Measurements from ENCODE around the gene ARHGEF38. TPM values are rescaled to one million over a fixed set of nuclear protein-coding genes. Genes with fewer than 3 reads are reported as not detected.
A peak's percentile ranks its signal among the peaks of the same experiment; 100 is the strongest.

Gene ARHGEF38
- total RNA-seq, 1 experiment from 2014 or later, result not detected

- Histone ChIP-seq H3K27ac (ENCODE audit: low read depth, low read length, poor library complexity, severe bottlenecking) (no peak overlapping the region), H3K27me3 (replicated peaks; ENCODE audit: insufficient read depth, low read depth, low read length, poor library complexity) (no peaks in the 10 kb centered on the region), H3K36me3 (ENCODE audit: insufficient read depth, low read length, poor library complexity, severe bottlenecking) (no peaks in the 10 kb centered on the region), H3K4me3 (ENCODE audit: low read depth, low read length, poor library complexity, severe bottlenecking) (no peak overlapping the region), H3K9me3 (ENCODE audit: low read depth, low read length, poor library complexity, severe bottlenecking) (no peaks in the 10 kb centered on the region), H3K4me1 (ENCODE audit: insufficient read depth, low read length, poor library complexity, severe bottlenecking) (no peaks in the 10 kb centered on the region)
- ChIA-PET CTCF (interaction anchor here (0.6 to 2.0 kb wide), 4 partner anchors 23 to 194 kb away, joined by 3 to 20 read pairs (median 4); no protein-coding TSS in a partner anchor), POLR2A (ENCODE audit: low non-redundant PET) (interaction anchor here (0.7 kb wide), 1 partner anchor 1439 kb away, joined by 4 read pairs; no protein-coding TSS in a partner anchor)
- peak; percentile 75 for DNase-seq (ENCODE audit: low spot score)
- intact Hi-C loops (cut with micrococcal nuclease; ENCODE audit: unreplicated experiment), result loop anchor here (1.0 kb wide), 1 partner anchor 145 kb away; no protein-coding TSS in a partner anchor
- TF ChIP-seq EZH2 (IDR thresholded peaks at IDR 0.05; ENCODE audit: borderline replicate concordance, low read depth, low read length, poor library complexity, severe bottlenecking) (no peak), CTCF (conservative IDR thresholded peaks at IDR 0.05; ENCODE audit: low read depth, low read length) (peak; percentile 77)
- BruUV-seq (replicated peaks), result no TSS peak
Observed at GRCh38 chr4:105520819-105521790, 31.3 kb upstream of the ARHGEF38 start.

GRCh38 chr4:105526656-105527055 lies 25.8 kb upstream of the ARHGEF38 start:
- intact Hi-C loops (cut with micrococcal nuclease; ENCODE audit: unreplicated experiment), result no loop called here

GRCh38 chr4:105527081-105527480 lies 25.3 kb upstream of the ARHGEF38 start:
- CTCF ChIA-PET, result no interaction called here
- intact Hi-C loops (cut with micrococcal nuclease; ENCODE audit: unreplicated experiment), result no loop called here
- Histone ChIP-seq H3K4me1 (ENCODE audit: insufficient read depth, low read length, poor library complexity, severe bottlenecking) (no peaks in the 10 kb centered on the region), H3K4me3 (ENCODE audit: low read depth, low read length, poor library complexity, severe bottlenecking) (no peak overlapping the region), H3K36me3 (ENCODE audit: insufficient read depth, low read length, poor library complexity, severe bottlenecking) (no peaks in the 10 kb centered on the region), H3K9me3 (ENCODE audit: low read depth, low read length, poor library complexity, severe bottlenecking) (no peaks in the 10 kb centered on the region), H3K27me3 (replicated peaks; ENCODE audit: insufficient read depth, low read depth, low read length, poor library complexity) (no peaks in the 10 kb centered on the region), H3K27ac (ENCODE audit: low read depth, low read length, poor library complexity, severe bottlenecking) (no peak overlapping the region)
- POLR2A ChIA-PET (ENCODE audit: low non-redundant PET), result no interaction called here
- BruUV-seq (replicated peaks), result no TSS peak
- TF ChIP-seq CTCF (conservative IDR thresholded peaks at IDR 0.05; ENCODE audit: low read depth, low read length) (no peak), EZH2 (IDR thresholded peaks at IDR 0.05; ENCODE audit: borderline replicate concordance, low read depth, low read length, poor library complexity, severe bottlenecking) (no peak)
- DNase-seq (ENCODE audit: low spot score), result no peak

More at GRCh38 chr4:105526656-105527055, 25.8 kb upstream of the ARHGEF38 start:
- POLR2A ChIA-PET (ENCODE audit: low non-redundant PET), result no interaction called here
- H3K27ac ChIP-seq (ENCODE audit: low read depth, low read length, poor library complexity, severe bottlenecking), result no peak overlapping the region
- CTCF ChIA-PET, result no interaction called here
- no peak for TF ChIP-seq EZH2 (IDR thresholded peaks at IDR 0.05; ENCODE audit: borderline replicate concordance, low read depth, low read length, poor library complexity, severe bottlenecking)
- TF ChIP-seq CTCF (conservative IDR thresholded peaks at IDR 0.05; ENCODE audit: low read depth, low read length), result no peak
- no peaks in the 10 kb centered on the region for H3K9me3 ChIP-seq (ENCODE audit: low read depth, low read length, poor library complexity, severe bottlenecking)
- H3K4me1 ChIP-seq (ENCODE audit: insufficient read depth, low read length, poor library complexity, severe bottlenecking), result no peaks in the 10 kb centered on the region
- DNase-seq (ENCODE audit: low spot score), result no peak
- H3K27me3 ChIP-seq (replicated peaks; ENCODE audit: insufficient read depth, low read depth, low read length, poor library complexity), result no peaks in the 10 kb centered on the region
- H3K36me3 ChIP-seq (ENCODE audit: insufficient read depth, low read length, poor library complexity, severe bottlenecking), result no peaks in the 10 kb centered on the region
- no TSS peak for BruUV-seq (replicated peaks)
- no peak overlapping the region for H3K4me3 ChIP-seq (ENCODE audit: low read depth, low read length, poor library complexity, severe bottlenecking)
